ENCODE results near the gene SKI.

Gene SKI

DNA sequence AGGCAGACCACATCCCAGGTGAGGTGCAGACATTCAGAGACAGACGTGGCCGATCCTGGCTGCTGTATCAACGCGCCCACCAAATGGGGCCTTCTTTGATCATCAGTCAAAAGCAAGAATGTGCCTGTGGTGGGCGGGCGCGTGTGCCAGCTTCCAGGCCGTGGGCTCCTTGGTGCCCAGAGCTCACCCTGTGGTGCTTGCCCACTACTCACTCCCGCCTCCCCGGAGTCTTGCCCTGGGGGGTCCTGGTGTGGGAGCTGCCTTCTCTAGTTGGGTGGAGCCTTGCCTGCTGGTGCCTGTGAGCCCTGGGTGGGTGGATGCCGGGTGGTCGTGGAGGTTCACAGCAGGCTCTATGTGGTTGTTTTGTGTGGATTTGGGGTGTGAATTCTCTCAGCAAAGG, 70.6 kb downstream of the SKI start:
- DNase-seq, result no peak

DNA sequence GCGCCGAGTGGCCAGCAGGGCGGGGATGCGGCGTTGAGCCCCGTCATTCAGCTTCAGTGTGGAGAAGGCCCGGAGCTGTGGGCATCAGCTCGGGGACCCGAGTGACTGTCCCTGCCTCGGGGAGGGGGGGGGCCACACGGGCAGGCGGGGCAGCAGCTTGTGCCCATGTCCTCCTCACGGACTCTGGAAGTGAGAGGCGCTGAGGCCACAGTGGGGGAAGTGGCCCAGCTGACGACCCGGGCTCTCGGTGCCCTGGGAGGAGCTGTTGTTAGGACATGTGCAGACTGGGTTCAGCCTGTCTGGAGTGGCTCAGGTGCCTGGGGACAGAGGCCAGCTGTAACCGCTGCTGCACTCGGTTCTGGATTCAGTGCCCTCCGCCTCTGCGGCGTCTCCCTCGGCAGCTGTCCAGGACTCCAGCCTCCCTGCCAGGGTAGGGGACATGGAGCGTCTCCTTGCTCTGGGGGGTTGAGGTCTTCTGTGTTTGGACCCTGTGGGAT, 71.1 kb downstream of the SKI start:
- DNase-seq, result peak; percentile 28

DNA sequence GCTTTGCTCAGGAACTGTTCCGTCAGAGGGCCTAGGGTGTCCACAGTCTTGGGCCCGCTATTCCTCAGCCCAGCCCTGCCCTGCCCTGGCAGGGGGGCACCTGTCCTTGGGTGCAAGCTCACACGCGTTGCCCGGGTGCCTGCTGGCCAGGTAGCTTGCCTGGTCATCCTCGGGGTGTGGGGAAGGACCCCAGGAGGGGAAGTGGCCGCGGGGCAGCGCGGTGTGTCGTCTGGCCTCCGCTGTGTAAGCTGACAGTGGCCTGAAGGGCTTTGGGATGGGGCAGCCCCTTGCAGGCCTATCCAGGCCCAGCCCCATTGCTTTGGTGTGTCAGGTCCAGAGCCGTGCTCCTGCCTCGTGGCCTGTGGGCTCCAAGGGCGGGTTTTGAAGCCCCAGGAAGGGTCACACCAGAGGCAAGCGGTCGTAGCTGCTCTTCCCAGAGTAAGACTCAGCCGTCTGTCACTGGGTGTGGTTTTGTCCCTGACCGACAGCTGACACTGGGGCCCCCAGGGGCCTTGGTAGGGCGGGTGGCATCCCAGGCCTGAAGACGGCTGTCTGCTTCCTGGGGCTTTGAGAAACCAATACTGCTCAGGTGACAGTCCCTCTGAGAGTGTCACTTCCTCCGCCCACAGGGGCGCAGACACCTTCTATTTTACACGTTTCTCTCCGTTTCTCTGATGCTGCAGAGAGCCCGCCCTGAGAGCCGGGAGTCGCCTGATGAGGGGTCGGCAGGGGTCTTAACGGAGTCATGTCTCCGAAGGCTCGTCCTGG, 72.1 kb downstream of the SKI start:
- peak; percentile 91 for DNase-seq

DNA sequence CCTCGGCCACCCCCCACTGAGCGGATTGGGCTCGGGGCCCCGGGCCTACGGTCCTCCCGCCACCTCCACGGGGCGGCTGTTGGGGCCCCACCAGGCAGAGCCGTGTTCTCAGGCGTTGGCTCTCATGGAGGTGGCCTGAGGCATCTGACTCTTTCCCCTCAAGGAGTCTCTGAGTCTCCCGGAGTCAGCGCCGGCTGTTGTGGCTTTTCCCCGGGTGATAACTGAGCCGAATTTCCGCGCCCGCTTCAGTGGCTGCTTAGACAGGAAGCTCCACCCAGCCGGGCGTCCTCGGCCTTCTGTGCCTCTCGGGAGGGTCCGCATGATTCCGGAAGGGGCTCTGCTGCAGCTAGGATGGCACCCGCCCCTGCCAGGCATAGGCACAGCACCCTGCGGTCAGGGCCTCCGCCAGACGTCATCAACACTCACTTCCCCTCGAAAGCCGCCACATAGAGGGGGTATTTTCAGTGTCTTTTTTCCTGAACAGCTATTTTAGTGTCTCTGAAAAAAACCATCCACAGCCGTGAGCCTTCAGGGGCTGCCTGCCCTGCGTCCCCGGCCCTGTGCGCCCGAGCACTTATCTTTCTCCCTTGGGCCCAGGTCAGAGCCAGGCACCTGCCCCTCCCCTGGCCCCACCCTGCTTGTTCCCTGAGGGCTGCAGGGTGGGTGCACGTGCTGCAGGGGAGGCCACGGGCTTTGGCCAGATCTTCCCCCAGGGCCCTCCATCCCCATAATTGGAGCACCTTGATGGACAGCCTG, 72.9 kb downstream of the SKI start:
- peak; percentile 98 for DNase-seq

DNA sequence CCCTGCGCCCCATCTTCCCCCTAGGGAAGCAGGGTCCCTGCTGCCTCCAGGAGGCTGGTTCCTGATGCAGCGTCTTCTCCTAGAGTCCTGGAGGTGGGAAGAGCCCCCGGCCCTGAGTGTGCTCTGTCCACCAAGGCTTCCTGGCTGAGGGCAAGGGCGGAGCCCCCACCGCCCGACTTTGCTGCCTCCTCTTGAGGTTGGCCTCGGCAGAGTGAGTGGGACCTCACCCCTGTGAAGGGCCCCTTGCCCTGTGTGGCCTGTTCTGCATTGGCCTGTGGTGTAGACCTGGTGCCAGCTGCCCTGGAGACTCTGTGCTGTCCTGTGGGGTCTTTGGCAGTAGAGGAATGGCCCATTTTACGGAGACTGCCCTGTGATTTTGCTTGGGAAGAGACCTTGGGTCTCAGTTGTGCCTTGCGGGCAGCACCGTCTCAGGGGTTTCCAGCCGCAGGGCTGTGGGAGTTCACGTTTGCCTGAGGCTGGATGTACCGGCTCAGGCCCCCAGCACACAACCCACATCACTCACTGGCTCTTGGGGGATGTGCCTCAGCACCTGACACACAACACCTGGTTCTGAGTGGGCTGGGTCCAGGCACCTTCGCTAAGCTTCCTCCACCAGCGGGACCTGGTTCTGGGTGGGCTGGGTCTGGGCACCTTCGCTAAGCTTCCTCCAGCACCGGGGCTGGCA, 73.6 kb downstream of the SKI start:
- no peak for DNase-seq

DNA sequence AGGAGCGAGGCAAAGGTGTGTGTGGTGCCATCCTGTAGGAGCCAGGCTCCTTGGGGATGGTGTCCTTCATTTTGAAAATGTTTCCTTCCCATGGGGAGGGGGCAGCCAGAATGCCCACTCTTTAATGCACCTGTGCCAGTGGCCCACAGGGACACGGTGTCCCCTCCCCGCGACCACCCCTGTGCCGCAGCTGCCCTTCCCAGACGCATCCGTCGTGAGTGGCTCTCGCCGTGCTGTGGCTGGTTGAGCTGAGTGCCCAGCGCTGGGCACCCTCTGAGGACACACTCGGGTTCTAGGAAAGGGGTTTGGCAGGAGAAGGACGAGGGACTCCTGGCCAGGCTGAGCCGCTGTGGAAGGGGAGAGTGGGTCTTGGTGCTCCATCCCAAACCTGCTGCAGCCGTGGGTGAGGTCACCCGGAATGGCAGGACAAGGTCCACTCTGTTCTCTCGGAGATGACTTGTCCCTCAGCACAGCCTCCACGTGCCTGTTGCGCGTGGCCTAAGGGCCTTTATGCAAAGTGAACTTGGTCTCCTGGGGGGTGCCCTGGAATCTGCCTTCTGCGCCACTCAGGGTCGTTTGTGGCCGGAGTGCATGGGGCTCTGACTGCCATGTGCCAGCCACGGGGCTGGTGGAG, 74.3 kb downstream of the SKI start:
- DNase-seq, result no peak

DNA sequence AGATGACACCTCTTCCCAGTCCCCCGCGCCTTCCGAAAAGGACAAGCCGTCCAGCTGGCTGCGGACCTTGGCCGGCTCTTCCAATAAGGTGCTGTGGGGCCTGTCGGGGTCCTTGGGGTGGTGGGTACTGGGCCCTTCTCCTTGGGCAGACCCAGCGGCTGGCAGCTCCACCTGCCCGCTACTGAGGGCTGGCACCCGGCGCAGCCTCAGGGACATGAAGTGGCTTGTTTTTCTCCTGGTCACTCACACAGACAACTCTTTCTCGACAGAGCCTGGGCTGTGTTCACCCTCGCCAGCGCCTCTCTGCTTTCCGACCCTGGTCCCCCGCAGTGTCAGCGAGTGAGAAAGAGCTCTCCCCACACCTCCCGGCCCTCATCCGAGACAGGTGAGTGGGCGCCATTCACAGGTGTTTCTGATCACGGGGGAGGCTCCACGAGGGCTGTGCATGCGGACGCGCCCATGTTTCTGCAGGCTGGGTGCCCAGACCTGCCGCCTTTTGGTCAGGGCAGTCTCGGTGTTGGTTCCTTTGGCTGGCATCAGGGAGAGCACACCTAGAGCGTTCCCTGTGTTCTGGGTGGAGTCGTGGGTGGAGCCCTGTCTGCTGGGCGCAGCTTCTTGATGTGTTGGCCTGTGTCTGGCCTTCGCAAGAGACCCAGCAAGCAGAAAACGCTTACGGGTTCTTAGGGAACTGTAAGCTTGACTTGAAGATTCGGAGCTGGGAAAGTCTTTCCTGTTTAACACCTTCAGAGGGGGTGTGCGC, 75.1 kb downstream of the SKI start:
- DNase-seq, result no peak

DNA sequence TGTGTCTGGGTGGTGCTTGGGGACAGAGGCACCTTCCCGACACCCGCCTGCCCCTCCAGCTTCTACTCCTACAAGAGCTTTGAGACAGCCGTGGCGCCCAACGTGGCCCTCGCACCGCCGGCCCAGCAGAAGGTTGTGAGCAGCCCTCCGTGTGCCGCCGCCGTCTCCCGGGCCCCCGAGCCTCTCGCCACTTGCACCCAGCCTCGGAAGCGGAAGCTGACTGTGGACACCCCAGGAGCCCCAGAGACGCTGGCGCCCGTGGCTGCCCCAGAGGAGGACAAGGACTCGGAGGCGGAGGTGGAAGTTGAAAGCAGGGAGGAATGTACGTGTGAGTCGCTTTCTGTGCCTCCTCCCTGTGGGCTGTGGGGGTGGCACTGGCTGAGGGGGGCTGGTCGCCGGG, 75.7 kb downstream of the SKI start:
- no peak for DNase-seq

DNA sequence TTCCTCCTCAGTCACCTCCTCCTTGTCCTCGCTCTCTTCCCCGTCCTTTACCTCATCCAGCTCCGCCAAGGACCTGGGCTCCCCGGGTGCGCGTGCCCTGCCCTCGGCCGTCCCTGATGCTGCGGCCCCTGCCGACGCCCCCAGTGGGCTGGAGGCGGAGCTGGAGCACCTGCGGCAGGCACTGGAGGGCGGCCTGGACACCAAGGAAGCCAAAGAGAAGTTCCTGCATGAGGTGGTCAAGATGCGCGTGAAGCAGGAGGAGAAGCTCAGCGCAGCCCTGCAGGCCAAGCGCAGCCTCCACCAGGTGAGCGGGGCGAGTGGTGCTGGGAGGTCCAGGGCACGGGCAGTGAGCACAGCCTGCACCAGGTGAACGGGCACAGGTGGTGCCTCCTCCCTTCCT, 76.2 kb downstream of the SKI start:
- DNase-seq, result no peak

DNA sequence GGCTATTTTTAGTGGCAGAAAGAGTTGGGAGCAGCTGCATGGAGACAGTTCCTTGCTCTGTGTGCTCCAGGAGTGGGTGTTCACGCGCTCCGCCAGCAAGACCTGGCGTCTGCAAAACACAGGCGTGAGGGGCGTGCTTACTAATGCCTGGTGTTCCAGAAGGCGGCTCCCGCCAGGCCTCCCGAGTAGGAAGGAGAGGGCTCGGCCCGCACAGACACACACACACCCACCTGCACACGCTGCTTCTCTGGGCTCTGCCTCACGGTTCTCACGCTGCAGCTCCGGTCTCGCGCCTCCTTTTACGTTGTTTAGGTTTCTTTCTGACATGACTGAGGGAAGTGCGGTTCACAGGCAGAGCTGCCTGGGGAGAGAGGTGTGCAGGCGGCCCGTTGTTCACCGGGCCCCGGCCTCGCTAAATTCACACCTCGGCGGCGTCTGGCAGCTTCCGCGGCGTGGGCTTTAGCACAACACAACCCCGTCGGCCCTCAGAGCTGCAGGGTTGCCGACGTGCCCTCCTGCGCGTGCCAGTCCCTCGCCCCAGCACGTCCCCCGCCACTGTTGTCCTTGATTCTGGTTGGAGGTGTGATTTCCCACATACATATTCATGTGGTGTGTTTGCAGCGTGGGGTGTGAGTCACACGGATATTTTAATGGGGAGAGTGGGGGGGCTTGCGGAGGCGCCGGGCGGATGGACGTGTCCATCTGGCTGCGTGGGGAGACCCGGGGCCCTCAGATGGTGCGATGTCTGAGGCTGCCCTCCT, 77.0 kb downstream of the SKI start:
- DNase-seq, result peak; percentile 28

DNA sequence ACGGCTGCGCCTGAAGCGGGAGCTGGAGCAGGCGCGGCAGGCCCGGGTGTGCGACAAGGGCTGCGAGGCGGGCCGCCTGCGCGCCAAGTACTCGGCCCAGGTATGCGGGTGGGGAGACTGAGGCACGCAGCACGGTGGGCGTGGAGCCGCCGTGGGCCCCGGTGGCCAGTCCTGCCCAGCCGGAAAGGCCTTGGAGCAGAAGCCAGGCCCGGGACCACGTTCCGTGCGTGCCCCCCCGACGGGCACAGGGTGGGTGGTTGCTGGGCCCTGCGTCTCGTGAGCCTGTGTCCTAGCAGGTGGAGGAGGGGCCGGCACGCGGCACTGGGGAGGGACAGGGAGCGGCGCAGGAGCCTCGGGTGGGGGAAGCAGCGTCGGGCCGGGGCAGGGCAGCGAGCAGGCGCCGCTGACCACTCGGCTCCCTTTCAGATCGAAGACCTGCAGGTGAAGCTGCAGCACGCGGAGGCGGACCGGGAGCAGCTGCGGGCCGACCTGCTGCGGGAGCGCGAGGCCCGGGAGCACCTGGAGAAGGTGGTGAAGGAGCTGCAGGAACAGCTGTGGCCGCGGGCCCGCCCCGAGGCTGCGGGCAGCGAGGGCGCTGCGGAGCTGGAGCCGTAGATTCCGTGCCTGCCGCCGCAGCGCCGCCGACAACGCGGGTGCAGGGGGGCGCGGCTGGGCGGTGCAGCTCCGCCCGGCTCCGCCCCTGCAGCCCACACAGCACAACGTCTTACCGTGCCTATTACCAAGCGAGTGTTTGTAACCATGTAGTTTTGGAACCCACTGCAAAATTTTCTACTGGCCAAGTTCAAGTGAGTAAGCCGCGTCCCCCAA, 78.2 kb downstream of the SKI start:
- no peak for DNase-seq

DNA sequence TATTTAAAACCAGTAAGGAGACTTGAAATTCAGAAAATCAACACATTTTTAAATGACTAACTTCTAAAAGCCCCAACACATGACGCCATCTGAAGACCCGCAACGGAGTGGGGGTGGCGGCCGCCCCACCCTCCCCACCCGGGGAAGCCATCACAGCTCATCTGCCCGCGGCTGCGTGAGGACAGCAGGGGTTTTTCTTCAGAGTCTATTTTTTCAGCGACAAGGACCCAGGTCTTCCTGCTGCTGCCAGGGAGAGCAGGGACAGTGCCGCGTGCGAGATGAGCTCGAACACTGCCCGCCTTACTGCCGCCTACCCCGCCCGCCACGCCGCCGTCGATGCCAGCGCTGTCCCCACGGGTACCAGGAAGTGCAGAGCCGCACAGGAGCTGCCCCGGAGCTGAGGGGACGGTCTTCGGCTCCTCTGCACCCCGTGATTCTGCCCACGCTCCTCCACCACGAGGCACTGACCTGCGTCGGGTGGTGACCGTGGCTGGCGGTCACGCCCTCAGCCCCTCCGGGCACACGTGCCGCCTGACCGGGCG, 79.0 kb downstream of the SKI start:
- DNase-seq, result no peak

DNA sequence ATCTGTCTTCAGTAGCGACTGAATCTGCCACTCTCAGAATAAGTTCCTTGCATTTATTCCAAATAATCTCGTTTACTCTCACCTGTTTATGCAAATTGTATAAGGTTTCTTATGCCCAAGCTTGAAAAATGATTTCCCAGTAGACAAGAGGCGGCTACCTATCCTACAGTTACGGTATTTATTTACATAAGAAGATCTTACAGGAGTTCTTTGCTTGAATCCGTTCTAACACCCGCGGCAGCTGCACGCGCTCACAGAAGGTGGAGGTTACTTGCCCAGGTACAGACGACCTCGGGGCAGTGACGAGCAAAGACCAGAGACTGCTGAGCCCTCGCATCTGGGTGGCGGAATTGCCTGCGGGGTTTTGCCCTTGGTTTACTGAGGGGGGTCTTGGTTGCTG, 79.9 kb downstream of the SKI start:
- no peak for DNase-seq

DNA sequence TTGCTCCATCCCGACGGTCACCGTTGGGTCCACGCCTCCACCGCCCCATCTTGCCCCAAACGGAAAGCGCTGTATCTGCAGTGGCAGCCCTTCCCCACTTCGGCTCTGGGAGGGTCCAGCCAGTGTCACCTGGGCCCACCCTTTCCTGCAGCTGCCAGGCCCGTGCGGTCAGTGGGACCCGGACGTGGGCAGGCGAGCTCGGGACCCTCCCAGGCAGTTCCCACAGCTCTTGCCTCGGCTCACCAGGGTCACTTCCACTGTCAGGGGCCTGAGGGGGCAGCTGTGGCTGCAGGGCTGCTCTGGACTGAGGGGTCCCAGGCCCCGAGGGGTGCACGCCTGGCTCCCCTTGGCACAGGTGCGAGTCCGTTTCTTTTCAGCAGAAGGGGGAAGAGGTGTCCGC, 80.7 kb downstream of the SKI start:
- DNase-seq, result no peak

DNA sequence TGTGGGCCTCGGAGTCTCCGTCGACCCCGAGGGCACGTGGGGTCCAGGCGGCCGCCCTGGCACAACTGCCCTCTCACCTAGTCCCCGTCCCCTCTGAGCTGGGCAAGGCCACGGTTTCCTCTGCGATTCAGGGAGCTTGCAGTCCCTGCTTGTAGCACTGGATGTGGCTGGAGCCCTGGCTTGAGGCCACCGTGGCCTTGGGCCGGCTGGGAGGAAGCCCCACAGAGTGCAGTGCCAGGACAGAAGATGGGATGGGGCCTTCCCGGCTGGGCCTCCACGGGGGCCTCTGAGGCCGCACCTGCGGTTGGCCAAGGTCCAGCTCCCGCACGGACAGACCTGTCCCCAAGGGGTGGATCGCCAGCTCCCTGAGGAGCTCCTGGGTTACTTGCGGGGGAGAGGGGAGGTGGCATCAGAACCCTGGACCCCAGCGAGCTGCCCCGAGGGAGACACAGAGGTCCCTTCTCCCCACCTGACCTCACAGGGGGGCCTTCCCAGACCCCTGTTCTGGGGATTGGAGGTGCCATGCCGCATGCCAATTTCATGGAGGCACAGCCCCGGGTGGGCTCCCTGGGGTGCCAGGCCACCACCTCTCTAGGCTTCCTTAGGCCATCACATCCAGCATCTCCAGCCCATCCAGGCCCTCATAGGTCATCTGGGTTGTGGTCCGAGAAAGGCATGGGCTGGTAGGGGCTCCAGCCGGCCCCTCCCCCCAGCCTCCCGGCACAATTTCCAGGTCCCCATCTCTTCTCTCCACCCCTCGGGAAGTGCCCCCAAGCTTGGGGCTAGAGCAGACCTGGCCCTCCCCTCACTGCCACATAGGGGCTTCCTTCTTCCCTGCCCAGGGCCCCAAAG, 82.4 kb downstream of the SKI start:
- no peak for DNase-seq

DNA sequence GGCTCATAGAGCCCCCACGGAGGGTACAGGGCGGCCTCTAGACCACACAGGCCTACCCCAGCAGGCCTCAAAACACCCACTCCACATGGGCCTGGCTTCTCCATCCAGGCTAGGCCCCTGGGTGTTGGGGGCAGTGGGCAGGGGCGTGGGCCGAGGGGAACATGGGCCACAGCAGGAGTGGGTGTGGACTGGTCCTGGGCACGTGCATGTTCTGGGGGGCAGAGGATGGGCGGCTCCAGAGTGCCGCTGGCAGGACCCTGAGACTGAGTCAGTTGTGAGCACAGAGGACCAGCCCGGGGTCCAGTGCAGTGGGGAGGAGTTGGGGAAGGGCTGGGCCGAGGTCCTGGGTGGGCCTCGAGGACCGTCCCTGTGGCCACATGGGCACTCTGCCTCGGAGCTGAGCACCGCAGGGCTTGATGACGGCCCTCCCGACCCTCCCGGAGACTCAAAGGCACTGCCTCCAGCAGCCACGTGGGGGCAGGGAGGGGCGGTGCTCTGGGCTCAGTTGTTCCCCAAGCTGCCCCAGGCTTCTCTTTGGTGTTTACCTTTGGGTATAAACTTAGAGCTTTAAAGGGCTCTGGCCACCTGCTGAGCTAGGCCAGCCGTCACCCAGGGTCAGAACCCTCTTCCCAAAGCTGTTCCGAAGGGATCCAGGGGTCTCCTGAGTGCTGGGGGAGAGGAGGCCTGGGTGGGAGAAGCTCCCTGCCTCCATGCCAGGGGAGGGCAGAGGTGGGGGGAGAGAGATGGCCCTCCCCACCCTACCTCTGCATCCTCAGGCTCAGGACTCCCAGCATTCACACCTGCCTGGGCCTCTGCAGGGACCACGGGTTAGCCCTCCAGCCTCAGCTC, 83.3 kb downstream of the SKI start:
- peak; percentile 62 for DNase-seq

DNA sequence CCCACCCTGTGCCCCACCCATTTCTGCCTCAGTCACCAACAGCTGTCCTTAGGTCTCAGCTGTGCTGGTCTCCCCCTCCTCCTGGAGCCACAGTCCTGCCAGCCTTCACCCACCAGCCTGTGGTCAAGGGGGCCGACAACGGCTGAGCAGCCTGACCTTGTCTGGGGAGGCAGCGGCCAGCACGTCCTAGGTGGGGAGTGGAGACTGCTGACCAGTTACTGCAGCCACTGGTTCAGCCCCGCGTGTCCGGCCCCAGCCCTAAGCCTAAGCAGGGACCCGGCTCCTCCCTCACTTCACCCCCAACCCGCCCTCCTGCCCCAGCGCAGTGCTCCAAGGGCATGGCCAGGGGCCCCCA, 84.0 kb downstream of the SKI start:
- no peak for DNase-seq

DNA sequence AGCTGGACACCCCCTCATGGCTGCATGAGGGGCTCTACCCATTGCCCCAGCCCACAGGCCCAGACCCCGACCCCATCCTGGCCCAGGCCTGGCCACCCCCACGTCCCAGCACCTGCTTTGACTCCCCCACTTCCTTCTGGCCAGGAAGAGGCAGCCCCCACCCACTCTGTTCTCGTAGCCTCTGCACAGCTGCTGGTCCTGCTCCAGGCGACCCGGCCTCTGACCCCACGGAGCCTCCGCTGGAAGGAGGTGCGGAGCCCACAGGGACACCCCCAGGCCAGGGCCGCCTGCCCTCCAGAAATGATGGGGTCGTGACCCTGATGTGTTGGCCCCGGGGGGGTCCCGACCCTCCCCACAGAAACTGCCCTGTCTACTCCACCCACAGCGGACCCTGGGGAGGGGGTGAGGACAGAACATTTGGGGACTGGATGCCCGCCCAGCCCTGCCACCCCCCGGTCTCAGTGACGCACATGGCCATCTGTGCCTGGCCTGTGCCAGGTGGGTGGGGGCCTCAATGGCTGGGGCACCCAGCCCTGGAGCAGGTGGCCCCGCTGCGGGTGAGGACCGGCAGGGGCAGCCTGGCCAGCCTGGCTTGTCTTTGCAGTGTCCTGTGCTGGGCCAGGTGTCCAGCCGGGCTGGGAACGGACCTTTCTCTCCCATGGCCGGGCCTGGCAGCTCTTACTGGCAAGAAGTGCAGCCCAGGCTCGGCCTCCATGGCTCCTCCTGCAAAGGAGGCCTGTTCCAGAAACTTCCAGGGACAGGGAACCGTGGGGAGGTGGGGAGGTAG, 84.6 kb downstream of the SKI start:
- DNase-seq, result no peak
